ENCODE measurements around the gene TBRG4.
"Not testable (repeated sequence)": the region's sequence is repeated elsewhere in the genome, so short reads cannot be mapped to it uniquely, and the experiment has no call there.

TBRG4 gene

GRCh38 chr7:45114257-45114656 lies 2.8 kb upstream of the TBRG4 start:
- not testable (repeated sequence) for DNase-seq

DNA sequence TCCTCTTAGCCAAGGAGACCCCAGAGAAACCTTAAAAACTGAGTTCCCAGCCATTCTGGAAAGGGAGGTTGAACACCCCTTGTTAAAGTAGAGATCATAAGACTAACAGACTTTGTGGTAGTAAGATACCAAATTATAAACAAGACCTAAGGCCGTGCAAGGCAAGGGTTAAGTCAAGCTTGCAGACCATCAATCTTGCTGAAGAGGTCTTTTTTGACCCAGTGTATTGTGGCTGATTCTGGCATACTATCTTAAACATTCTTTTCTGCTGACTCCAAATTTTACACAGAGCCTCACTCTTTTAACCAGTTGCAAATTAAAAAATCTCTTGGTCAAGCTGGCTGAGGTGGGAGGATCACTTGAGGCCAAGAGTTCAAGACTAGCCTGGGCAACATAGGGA lies 1.2 kb upstream of the TBRG4 start:
- DNase-seq = no peak

- no peak for DNase-seq
Observed at GRCh38 chr7:45108863-45109262, 2.6 kb downstream of the TBRG4 start.

DNA sequence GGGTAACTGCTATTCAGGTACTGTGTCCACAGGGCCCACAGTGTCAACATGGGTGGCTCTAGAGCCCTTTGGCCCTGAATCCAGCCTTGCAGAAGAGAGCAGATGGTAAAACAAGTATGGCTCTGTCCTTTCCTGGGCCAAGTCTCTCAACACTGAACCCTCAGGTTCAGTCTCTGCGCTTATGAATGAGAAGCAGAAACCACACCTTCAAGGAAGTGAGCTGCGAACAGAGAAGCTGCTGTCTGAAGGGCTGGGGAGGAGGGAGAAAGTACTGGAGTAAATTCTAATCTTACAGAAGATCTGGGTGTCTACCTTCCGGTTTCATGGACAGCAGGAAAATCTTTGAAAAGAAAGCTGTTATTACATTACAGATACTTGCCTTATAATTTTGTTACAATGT lies 4.1 kb downstream of the TBRG4 start:
- no peak for DNase-seq

- DNase-seq = no peak
Observed at GRCh38 chr7:45106820-45107219, 4.7 kb downstream of the TBRG4 start.

DNA sequence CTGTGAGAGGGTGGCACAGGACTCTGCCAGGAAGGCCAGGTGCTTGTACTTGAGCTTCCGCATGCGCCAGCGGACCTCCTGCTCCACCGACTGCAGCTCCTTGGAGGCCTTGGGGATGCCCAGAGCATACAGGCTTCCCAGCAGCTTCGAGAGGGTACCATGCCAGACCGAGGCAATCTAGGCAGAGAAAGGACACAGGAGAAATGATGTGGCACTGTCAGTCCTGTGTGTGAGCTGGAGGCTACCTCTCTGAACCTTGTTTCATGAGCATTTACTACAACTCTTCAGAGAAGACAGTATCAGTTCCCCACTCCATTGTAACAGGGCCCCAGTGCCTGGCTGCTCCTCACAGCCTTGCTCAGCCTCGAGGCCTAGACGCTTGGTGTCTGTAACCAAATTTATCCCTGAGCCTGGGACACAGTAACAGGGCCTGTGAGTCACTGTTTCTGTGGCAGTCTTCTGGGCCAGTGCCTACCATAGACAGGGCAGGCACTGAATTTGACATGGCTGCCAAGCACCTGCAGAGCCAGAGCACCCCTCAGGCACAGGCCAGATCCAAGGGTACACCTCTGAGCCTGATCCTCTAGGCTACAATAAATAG lies 5.8 kb downstream of the TBRG4 start:
- no peak for DNase-seq

- no peak for DNase-seq
Observed at GRCh38 chr7:45104844-45105587, 6.5 kb downstream of the TBRG4 start.

DNA sequence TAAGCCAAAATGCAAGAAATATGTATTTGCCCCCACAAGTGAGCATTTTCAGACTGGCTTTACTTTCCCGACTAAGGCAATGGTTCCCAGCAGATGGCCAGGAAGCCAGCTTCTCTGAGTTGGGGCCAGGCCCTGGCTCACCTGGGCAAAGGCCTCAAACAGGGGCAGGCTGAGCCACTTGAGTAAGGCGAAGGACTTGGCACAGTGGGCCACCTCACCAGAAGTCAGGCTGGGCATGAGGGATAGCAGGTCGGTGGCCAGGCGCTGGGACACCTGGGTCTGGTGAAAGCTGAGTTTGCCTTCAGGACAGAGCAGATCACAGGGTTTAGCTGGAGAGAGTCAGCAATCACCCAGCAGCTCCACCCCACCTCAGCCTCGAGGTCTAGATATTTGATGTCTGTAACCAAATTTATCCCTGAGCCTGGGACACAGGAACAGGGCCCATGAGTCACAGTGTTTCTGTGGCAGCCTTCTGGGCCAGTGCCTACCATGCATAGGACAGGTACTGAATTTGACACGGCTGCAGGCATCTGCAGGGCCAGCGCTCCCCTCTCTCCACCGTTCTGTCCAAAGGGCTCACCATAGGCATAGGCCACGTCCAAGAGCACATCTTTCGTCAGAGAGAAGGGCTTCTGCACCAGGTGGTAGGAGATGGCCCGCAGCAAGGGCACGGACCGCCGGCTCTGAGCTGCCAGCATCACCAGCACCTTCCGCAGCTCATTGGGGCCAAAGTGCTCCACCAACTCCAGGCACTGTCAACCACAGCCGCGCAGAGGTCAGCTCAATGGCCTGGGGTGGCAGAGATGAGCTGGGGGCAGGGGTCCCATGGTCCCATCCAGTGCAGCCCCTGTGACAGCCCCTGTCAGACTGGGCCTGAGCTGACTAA lies 7.3 kb downstream of the TBRG4 start:
- no peak for DNase-seq

- DNase-seq = no peak
Observed at GRCh38 chr7:45102785-45103712, 8.4 kb downstream of the TBRG4 start.

- no peak for DNase-seq
Observed at GRCh38 chr7:45101748-45102147, 9.7 kb downstream of the TBRG4 start.

DNA sequence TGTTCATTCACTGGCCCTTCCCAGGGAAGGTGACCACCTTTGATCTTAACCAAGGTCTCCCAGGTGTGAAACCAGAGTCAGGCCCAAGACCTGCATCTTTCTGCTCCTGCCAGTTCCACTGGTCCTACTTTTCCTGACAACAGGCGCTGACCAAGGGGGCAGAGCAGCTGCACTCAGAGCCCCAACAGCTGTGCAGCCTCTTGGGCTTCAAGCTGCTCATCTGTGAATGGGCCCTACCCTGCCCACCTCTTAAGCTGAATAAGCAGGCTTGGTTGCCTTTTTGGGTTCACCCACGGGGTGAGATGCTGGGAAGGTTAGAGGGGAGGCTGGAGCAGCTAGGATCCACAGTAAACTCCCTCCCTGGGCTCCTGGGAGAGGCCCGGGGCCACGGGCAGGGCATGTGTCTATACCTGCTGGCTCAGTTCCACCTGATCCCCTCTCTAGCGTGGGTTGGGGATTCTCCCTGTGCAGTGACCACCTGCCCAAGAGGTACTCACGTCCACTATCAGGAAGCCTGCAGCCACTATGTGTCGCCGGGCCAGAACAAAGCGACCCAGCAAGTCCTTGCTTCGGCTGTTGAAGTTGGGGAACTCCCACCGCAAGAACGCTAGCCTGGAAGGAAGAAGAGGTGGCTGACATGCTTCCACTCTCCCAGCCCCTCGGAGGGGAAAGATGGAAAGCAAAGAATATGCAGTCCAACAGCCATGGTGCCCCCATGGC lies 10.6 kb downstream of the TBRG4 start:
- no peak for DNase-seq

GRCh38 chr7:45099891-45100760 lies 11.4 kb downstream of the TBRG4 start:
- DNase-seq = no peak

- no peak for DNase-seq
Observed at GRCh38 chr7:45098983-45099839, 12.3 kb downstream of the TBRG4 start.

DNA sequence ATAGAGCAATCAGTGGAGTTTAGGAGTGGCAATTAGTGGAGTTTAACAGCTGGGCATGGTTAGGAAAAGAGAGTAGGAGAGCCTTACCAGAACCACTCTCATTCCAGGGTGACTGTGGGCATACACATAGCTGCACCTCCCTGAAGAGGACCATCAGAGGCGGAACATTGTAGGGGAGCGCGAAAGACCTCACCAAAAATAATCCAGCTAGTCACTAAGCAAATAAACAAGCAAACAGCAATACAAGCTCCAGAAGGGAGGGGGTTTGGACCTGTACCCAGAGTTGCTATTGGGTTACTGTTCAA lies 18.6 kb downstream of the TBRG4 start:
- no peak for DNase-seq

DNA sequence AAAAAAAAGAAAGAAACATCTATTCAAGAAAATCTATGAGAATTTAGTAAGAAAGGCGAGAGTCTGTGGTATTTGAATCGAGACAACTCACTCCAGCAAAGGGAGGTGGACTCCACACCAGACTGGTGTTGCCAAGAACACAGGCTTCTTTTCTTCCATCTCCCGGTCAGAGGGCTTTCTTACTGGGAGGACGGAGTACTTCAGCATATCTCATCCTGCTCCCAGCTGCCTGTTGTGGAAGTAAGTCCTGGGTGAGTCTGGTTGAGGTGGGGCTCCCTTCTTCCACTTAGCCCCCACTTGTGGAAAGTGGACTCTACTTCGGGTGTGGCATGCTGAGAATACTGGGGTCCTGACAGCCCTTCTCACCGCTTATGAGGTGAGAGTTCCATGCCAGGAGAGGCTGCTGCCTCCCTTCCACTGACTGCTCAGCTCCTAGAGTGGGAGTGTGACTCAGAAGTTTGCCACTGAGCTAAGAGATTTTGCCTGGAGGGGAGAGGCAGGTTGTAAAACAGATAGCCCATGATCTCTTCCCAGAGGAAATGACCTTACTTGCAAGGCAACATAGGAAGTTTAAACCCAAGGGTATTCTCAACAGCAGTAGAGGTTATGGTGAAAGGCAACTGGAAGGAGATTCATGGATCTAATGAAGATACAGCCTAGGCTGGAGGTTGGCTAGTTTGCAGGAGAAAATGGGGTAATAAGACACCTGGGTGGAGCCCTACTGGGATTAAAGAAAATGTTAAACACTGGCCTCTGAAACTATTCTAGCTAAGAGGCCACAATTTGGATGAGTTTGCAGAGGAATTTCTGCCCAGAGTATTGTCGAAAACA lies 19.2 kb downstream of the TBRG4 start:
- no peak for DNase-seq

DNA sequence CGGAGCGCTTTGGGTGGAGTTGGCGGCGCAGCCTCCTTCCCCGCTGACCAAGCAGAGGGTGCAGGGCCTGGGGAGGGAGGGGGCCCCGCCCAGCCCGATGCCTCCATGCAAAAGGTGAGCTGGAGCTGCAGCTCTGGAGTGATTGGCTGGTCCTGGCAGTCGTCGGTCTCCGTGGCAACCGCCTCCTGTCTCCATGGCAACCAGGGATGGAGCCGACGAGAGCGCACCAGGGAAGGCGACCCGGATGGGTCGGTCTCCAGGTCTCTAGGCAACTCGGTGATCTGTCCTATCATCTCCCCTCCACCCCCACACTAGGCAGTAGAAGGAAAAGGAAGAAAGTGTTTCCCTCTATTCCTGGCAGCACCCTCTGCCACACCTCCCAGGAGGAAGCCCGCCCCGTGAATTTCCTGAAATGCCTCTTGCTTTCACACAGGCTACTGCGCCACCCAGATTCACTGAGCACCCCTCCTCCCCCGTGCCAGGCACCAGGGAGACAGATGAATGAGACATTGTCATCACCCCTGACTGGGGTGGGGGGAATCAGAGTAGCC lies 22.1 kb downstream of the TBRG4 start:
- peak; percentile 28 to 29 for DNase-seq

DNA sequence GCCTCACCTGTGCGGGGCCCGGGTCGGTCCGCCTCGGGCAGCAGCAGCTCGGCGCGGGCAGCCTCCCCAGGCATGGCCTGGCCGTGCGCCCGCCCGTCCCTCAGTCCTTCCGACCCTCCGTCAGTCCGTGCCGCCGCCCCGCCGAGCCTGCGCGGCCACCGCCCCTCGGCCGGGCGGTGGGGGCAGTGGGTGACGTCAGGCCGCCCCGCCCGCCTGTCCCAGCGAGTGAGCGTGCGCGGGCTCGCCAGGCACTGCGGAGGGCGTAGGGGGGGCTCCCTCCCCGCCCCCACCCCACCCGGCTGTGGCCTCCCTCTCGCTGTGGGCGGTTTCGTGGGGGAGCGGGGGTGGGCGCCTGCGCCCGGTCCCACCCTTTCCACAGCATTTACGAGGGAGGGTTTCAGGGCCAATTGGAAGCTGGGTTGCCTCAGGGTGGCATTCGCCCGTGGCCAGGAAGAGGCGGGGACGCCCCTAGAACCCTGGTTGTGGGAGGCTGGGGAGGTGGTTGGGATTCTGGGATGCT lies 22.6 kb downstream of the TBRG4 start, which contains the start of gene NACAD:
Gene NACAD (minus strand): TSS at position 149 of the 520 bp plus-strand sequence. CDS start 75 bp downstream, at position 74.
- peak in 1 of 2 experiments; percentile 24 for DNase-seq

DNA sequence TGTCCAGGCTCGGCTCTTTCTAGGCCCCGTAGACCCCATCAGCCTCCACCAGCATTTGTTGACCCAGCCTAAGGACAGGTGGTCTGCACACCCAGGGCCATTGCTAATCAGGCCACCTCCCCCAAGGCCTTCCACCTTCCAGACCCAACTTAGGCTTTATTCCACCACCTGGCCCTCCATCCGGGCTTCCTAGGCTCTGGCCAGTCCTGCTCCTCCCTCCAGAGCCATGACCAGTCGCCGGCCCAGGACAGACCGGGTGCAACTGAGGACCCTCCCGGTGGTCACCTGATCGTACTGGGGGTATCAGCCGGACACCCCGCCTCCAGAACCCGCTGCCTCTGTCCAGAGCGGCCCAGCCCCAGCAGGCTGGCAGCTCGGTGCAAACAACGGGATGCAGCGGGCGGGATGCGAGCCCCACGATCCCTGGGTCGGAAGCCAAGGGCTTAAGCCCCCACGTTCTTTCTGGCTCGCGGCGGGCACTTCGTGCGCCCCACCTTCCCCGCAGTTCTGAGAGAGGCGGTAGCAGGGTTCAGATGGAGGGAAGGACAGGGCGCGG lies 23.3 kb downstream of the TBRG4 start:
- no peak for DNase-seq
